ENCODE results near the gene THEMIS. TPM values are rescaled to one million over a fixed set of nuclear protein-coding genes. Genes with fewer than 3 reads are reported as not detected.

The THEMIS gene
- total RNA-seq, 1 experiment from 2014 or later, result 0.05 TPM

DNA sequence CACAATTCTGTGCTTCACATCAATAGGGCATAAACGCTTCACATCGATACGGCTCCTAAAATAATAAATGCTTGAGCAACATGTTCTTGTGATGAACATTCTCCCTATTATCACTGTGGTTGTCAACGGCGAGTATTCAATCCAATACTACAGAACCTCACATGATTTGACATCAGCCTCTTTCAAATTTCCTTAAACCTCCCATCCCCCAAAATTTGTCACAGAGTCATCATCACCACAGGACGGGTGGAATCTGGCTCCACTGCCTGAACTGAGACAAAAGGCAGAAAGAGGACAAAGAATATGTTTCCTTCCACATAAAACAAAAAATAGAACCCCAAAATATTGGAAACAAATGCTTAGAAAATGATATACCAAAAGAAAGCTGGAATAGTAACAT is 7.3 kb downstream of the THEMIS start:
- in situ Hi-C loops (cut with HindIII; ENCODE audit: low pct_unique_long_range_greater_than_20kb, low sequenced_read_pairs), result no loop called here
- DNase-seq (ENCODE audit: low read depth, low spot score) (no peak), ATAC-seq (no peak)
- H3K27me3 ChIP-seq (ENCODE audit: control insufficient read depth, insufficient read depth, low read length), result no peaks in the 10 kb centered on the region
- ChIA-PET CTCF (no interaction called here), POLR2A (no interaction called here)
- no peak overlapping the region for H3K4me3 ChIP-seq (ENCODE audit: low read depth in 2 of 2, low read length in 2 of 2)
- H3K27ac ChIP-seq (ENCODE audit: low read length), result no peak overlapping the region
- intact Hi-C loops (cut with micrococcal nuclease; ENCODE audit: unreplicated experiment), result no loop called here
- no TSS peak for BruUV-seq (replicated peaks)
- no peaks in the 10 kb centered on the region for H3K4me1 ChIP-seq (ENCODE audit: control insufficient read depth, insufficient read depth, low read length)
- H3K9me3 ChIP-seq (ENCODE audit: control insufficient read depth, insufficient read depth, low read depth, low read length), result no peaks in the 10 kb centered on the region
- no peak for TF ChIP-seq SIN3A (IDR thresholded peaks at IDR 0.05; ENCODE audit: borderline replicate concordance, insufficient read depth, low read depth, low read length)
- TF ChIP-seq POLR2AphosphoS5 (IDR thresholded peaks at IDR 0.05; ENCODE audit: low read depth, low read length), result no peak
- TF ChIP-seq, protein P1, sequence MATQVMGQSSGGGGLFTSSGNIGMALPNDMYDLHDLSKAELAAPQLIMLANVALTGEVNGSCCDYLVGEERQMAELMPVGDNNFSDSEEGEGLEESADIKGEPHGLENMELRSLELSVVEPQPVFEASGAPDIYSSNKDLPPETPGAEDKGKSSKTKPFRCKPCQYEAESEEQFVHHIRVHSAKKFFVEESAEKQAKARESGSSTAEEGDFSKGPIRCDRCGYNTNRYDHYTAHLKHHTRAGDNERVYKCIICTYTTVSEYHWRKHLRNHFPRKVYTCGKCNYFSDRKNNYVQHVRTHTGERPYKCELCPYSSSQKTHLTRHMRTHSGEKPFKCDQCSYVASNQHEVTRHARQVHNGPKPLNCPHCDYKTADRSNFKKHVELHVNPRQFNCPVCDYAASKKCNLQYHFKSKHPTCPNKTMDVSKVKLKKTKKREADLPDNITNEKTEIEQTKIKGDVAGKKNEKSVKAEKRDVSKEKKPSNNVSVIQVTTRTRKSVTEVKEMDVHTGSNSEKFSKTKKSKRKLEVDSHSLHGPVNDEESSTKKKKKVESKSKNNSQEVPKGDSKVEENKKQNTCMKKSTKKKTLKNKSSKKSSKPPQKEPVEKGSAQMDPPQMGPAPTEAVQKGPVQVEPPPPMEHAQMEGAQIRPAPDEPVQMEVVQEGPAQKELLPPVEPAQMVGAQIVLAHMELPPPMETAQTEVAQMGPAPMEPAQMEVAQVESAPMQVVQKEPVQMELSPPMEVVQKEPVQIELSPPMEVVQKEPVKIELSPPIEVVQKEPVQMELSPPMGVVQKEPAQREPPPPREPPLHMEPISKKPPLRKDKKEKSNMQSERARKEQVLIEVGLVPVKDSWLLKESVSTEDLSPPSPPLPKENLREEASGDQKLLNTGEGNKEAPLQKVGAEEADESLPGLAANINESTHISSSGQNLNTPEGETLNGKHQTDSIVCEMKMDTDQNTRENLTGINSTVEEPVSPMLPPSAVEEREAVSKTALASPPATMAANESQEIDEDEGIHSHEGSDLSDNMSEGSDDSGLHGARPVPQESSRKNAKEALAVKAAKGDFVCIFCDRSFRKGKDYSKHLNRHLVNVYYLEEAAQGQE (IDR thresholded peaks at IDR 0.05; ENCODE audit: insufficient read depth in 1 of 2, low read depth in 2 of 2, low read length in 1 of 2), result no peak
- H3K36me3 ChIP-seq (ENCODE audit: control insufficient read depth, insufficient read depth, low read length), result no peaks in the 10 kb centered on the region

DNA sequence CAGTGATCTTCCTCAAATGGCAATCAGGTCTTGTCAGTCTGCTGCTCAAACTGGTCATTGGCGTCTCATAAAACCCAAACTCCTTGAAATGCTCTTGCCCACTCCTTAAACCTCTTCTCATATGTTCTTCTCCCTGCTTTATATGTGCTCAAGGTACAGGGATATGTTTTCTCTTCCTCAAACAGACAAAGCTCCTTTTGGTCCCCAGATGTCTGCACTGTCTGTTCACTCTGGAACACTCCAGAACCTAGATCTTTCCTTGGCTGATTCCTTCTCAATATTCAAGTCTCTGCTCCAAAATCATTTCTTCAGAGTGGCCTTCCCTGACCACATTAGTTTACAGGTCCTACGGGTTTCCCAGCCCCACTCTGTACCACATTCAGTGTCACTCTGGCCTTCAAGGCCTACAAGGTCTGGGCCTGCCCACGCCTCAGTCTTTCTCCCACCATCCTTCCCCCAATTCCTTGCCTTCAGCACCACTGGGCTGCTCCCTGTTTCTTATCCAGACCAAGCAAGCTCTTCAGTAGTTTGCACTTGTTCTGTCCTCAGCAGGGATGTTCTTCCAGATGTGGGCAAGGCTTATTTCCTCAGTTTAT is 9.0 kb downstream of the THEMIS start:
- H3K4me3 ChIP-seq (ENCODE audit: low read depth in 2 of 2, low read length in 2 of 2), result no peak overlapping the region
- no peak overlapping the region for H3K27ac ChIP-seq (ENCODE audit: low read length)
- no TSS peak for BruUV-seq (replicated peaks)
- ATAC-seq (no peak), DNase-seq (ENCODE audit: low read depth, low spot score) (no peak)
- CTCF ChIA-PET, result no interaction called here
- H3K27me3 ChIP-seq (ENCODE audit: control insufficient read depth, insufficient read depth, low read length), result no peaks in the 10 kb centered on the region
- TF ChIP-seq TCF7L2 (IDR thresholded peaks at IDR 0.05; ENCODE audit: low read depth, low read length) (no peak), SIN3A (IDR thresholded peaks at IDR 0.05; ENCODE audit: borderline replicate concordance, insufficient read depth, low read depth, low read length) (no peak), POLR2AphosphoS5 (IDR thresholded peaks at IDR 0.05; ENCODE audit: low read depth, low read length) (no peak)
- TF ChIP-seq, protein P2, sequence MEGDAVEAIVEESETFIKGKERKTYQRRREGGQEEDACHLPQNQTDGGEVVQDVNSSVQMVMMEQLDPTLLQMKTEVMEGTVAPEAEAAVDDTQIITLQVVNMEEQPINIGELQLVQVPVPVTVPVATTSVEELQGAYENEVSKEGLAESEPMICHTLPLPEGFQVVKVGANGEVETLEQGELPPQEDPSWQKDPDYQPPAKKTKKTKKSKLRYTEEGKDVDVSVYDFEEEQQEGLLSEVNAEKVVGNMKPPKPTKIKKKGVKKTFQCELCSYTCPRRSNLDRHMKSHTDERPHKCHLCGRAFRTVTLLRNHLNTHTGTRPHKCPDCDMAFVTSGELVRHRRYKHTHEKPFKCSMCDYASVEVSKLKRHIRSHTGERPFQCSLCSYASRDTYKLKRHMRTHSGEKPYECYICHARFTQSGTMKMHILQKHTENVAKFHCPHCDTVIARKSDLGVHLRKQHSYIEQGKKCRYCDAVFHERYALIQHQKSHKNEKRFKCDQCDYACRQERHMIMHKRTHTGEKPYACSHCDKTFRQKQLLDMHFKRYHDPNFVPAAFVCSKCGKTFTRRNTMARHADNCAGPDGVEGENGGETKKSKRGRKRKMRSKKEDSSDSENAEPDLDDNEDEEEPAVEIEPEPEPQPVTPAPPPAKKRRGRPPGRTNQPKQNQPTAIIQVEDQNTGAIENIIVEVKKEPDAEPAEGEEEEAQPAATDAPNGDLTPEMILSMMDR (IDR thresholded peaks at IDR 0.05), result no peak
- TF ChIP-seq, protein P1 (IDR thresholded peaks at IDR 0.05; ENCODE audit: insufficient read depth in 1 of 2, low read depth in 2 of 2, low read length in 1 of 2), result no peak
- no peaks in the 10 kb centered on the region for H3K9me3 ChIP-seq (ENCODE audit: control insufficient read depth, insufficient read depth, low read depth, low read length)
- no peaks in the 10 kb centered on the region for H3K4me1 ChIP-seq (ENCODE audit: control insufficient read depth, insufficient read depth, low read length)
- in situ Hi-C loops (cut with HindIII; ENCODE audit: low pct_unique_long_range_greater_than_20kb, low sequenced_read_pairs), result no loop called here
- H3K36me3 ChIP-seq (ENCODE audit: control insufficient read depth, insufficient read depth, low read length), result no peaks in the 10 kb centered on the region
- POLR2A ChIA-PET, result no interaction called here
- intact Hi-C loops (cut with micrococcal nuclease; ENCODE audit: unreplicated experiment), result no loop called here

Data from Panc1 (cell line).